Large intestine (tissue), 3 donors: ENCODE measurements around the gene CTAGE4. TPM values are rescaled to one million over a fixed set of nuclear protein-coding genes. Genes with fewer than 3 reads are reported as not detected.
"Not testable (repeated sequence)": the region's sequence is repeated elsewhere in the genome, so short reads cannot be mapped to it uniquely, and the experiment has no call there.

Experiments used
- DNase-seq, 2 donors: peaks; one replicate each; pipeline versions ENCODE4 v3.0.0 to v3.0.0-alpha.2; 2013
- H3K27ac ChIP-seq: one replicate; pipeline ENCODE4 v1.5.1; 2013; ENCODE audit warnings: low read length
- H3K27me3 ChIP-seq: 2 replicates; pipeline ENCODE4 v1.6.1; 2013; ENCODE audit warnings: low read length; ENCODE audit not compliant: control insufficient read depth, insufficient read depth
- H3K36me3 ChIP-seq: 2 replicates; pipeline ENCODE4 v1.6.1; 2013; ENCODE audit warnings: low read length; ENCODE audit not compliant: control insufficient read depth, insufficient read depth
- H3K4me1 ChIP-seq: one replicate; pipeline ENCODE4 v1.6.1; 2013; ENCODE audit warnings: low read length; ENCODE audit not compliant: control insufficient read depth, insufficient read depth
- H3K4me3 ChIP-seq: one replicate; pipeline ENCODE4 v1.5.1; 2013; ENCODE audit warnings: low read length
- H3K9me3 ChIP-seq: one replicate; pipeline ENCODE4 v1.6.1; 2013; ENCODE audit warnings: mild to moderate bottlenecking, low read depth, low read length, moderate library complexity; ENCODE audit not compliant: control insufficient read depth
- WGBS: methylation state at CpG from one replicate; pipeline ENCODE4 v1.1.5; 2013; ENCODE audit warnings: low lambda C conversion rate; ENCODE audit not compliant: insufficient coverage; 5-methylcytosine and 5-hydroxymethylcytosine counted together
- polyA plus RNA-seq: library from polyadenylated mRNA; unstranded; fragments of 120-200 nt; gene quantifications from one replicate; pipeline ENCODE4 v1.2.1, GENCODE V29; 2013

CTAGE4 gene
- polyA plus RNA-seq, 1 donor, result 18.7 TPM

DNA sequence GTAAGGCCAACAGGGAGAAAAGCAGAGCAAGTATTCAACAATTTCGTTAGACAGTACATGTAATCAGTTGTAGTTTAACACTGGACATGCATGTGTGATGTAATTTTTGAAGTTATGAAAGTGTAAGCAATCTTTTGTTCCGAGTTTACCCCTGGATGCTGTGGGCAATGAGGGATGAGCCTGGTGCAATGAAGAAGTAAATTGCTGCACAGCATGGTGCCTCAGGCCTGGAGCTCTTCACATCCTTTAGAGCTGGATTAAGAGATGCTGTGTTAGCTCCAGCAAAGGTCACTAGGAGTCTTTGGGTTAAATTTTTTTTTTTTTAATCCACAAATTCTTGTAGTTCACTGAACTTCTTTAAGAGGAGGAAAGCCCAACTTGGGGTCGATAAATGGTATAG, 19.8 kb downstream of the CTAGE4 start:
- H3K4me3 ChIP-seq, H3K9me3 ChIP-seq, DNase-seq, H3K36me3 ChIP-seq, H3K4me1 ChIP-seq, H3K27me3 ChIP-seq, H3K27ac ChIP-seq: not testable (repeated sequence)
- WGBS, result no CpG with 5 or more reads among the region's 3 CpGs

GRCh38 chr7:144205306-144205705, 22.0 kb downstream of the CTAGE4 start:
- not testable (repeated sequence) for H3K4me1 ChIP-seq, H3K27ac ChIP-seq, H3K9me3 ChIP-seq, H3K27me3 ChIP-seq, DNase-seq, H3K36me3 ChIP-seq, H3K4me3 ChIP-seq
- no CpG with 5 or more reads among the region's 5 CpGs for WGBS

DNA sequence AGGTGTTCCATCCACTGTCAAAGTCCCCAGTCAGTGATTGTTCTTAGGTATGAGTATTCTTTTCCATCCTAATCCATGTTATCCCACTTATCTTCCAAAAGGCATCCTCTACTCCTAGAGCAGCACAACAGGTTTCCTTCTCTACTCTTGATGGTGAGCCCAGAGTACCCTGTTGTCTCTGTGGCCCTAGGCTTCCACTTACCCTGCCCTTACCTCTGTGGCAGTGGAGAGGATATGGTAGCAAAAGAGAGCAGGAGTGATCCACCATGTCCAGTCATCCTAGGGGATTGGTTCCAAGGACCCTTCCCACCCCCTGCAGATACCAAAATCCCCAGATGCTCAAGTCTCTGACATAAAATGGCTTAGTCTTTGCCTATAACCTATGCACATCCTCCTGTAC, 33.9 kb downstream of the CTAGE4 start:
- H3K27me3 ChIP-seq, H3K27ac ChIP-seq: not testable (repeated sequence)

GRCh38 chr7:144218581-144218980, 35.3 kb downstream of the CTAGE4 start:
- DNase-seq, result peak in 1 of 2 donors; percentile 1
- not testable (repeated sequence) for H3K27ac ChIP-seq, H3K4me1 ChIP-seq, H3K4me3 ChIP-seq, H3K27me3 ChIP-seq, H3K36me3 ChIP-seq, H3K9me3 ChIP-seq
- no CpG with 5 or more reads among the region's 1 CpG for WGBS

More for the DNA sequence above, 33.9 kb downstream of the CTAGE4 start:
- not testable (repeated sequence) for H3K4me1 ChIP-seq, H3K9me3 ChIP-seq, DNase-seq, H3K36me3 ChIP-seq, H3K4me3 ChIP-seq

DNA sequence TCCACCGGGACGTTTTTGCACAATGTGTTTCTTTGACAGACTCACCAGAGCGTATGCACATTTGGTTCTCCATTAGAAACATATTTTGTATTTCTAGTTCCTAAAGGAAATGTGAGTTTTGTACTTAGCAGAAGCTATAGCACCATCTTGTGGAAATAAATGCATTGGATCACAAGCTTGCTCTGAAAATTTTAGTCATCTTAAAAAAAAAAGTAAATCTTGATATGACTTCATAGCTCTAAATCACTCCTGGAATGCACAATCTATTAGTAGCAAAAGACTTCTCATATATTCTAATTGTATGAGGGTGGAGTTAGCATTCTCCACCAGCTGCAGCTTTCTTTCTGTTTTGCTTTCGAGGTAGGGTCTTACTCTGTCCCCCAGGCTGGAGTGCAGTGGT, 35.9 kb downstream of the CTAGE4 start:
- no CpG with 5 or more reads among the region's 4 CpGs for WGBS
- not testable (repeated sequence) for H3K27ac ChIP-seq, DNase-seq, H3K4me3 ChIP-seq, H3K4me1 ChIP-seq, H3K27me3 ChIP-seq, H3K36me3 ChIP-seq, H3K9me3 ChIP-seq

- H3K27me3 ChIP-seq, H3K4me3 ChIP-seq, H3K36me3 ChIP-seq, H3K27ac ChIP-seq, H3K9me3 ChIP-seq, DNase-seq, H3K4me1 ChIP-seq: not testable (repeated sequence)
Measured at GRCh38 chr7:144220531-144220930, 37.3 kb downstream of the CTAGE4 start.

GRCh38 chr7:144223675-144224074, 40.4 kb downstream of the CTAGE4 start:
- H3K27me3 ChIP-seq, DNase-seq, H3K4me1 ChIP-seq, H3K9me3 ChIP-seq, H3K27ac ChIP-seq, H3K36me3 ChIP-seq, H3K4me3 ChIP-seq: not testable (repeated sequence)

DNA sequence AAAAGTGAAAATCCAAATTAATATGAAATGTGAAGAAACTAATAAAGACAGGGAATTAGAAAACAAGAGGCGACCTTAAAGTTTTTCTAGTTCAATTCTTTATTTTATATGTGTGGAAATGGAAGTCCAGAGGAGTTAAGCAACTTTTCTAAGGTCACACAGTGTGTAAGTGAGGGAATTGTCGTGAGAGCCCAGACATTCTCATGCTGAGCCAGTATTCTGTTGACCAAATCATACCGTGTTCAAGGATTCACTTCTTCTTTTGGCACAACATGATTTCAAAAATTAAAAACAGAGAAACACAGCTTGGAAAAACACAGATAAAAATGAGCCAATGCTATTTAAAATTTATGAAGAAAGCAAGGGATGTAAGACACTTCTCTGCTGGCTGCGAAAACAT, 43.6 kb downstream of the CTAGE4 start:
- whole genome bisulfite sequencing, result no CpG with 5 or more reads among the region's 4 CpGs
- not testable (repeated sequence) for H3K27ac ChIP-seq, H3K27me3 ChIP-seq, DNase-seq, H3K4me1 ChIP-seq, H3K36me3 ChIP-seq, H3K9me3 ChIP-seq, H3K4me3 ChIP-seq

- WGBS, result no CpG with 5 or more reads among the region's 3 CpGs
- not testable (repeated sequence) for H3K36me3 ChIP-seq, H3K4me3 ChIP-seq, H3K27ac ChIP-seq, DNase-seq, H3K27me3 ChIP-seq, H3K9me3 ChIP-seq, H3K4me1 ChIP-seq
Measured at GRCh38 chr7:144228810-144229209, 45.5 kb downstream of the CTAGE4 start.

DNA sequence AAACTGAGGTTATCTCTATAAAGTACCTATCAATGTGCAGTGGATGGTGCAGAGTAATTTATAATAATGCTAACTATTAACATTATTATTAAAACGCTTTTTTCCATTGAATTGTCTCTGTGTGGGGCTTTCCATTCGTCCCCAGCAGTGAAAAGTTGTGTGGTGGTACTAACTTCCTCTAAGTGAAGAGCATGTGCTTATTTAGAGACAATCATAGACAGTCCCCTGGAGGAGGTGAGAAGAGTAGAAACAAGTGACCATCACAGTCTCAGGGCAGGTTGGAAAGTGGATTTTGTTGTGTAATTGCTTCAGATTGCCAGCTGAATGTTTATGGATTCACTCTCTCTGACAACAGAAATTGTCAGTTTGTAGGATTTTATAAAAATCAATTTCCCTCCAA, 47.8 kb downstream of the CTAGE4 start:
- not testable (repeated sequence) for H3K27me3 ChIP-seq, DNase-seq, H3K4me3 ChIP-seq, H3K9me3 ChIP-seq, H3K27ac ChIP-seq, H3K4me1 ChIP-seq, H3K36me3 ChIP-seq
- WGBS, result no CpG with 5 or more reads among the region's 2 CpGs

DNA sequence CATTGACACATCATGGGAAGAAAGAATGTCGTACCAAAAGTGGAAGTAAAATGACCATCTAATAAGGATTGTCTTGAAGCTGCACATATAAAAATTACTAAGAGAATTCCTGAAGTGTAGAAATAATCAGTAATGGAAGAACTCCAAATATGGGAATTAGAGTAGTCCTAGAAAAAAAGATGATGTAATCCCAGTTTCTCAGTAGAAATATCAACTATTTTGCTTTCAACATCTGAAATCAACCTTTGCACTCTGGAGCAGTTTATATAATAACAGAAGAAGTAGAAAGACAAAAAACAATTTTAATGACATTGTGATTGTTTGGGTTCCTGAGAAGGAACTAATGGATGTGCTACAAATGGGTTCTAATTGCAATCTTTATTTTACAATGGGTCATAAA, 49.8 kb downstream of the CTAGE4 start:
- H3K9me3 ChIP-seq, H3K4me3 ChIP-seq, DNase-seq, H3K27ac ChIP-seq, H3K4me1 ChIP-seq, H3K27me3 ChIP-seq, H3K36me3 ChIP-seq: not testable (repeated sequence)
- no CpG with 5 or more reads among the region's 1 CpG for WGBS
